ENCODE data around the gene PC. TPM values are rescaled to one million over a fixed set of nuclear protein-coding genes. Genes with fewer than 3 reads are reported as not detected.

Gene PC
- total RNA-seq, 4 donors from 2014 or later = 13.1 to 67.6 (median 32.1) TPM

DNA sequence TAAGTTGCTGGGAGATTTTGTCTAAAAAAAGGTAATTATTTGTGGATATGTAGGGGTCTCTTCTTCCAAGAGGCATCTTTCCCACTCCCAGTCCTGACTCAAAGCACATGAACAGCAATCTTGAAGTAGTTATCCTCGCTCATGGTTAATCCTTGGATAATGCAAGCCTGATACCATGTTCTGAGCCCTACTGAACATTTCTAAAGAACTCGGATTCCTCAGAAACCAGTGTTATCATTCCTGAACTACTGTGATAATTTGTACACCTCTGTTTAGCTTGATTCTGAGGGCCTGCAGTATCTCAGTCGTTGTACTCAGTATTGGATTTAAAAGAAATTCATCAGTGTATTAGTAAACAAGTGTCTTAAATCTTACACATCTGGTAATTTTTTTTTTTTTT lies 137.3 kb downstream of the PC start:
- TF ChIP-seq, protein P1, sequence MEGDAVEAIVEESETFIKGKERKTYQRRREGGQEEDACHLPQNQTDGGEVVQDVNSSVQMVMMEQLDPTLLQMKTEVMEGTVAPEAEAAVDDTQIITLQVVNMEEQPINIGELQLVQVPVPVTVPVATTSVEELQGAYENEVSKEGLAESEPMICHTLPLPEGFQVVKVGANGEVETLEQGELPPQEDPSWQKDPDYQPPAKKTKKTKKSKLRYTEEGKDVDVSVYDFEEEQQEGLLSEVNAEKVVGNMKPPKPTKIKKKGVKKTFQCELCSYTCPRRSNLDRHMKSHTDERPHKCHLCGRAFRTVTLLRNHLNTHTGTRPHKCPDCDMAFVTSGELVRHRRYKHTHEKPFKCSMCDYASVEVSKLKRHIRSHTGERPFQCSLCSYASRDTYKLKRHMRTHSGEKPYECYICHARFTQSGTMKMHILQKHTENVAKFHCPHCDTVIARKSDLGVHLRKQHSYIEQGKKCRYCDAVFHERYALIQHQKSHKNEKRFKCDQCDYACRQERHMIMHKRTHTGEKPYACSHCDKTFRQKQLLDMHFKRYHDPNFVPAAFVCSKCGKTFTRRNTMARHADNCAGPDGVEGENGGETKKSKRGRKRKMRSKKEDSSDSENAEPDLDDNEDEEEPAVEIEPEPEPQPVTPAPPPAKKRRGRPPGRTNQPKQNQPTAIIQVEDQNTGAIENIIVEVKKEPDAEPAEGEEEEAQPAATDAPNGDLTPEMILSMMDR (IDR thresholded peaks at IDR 0.05 in 4 of 5, conservative IDR thresholded peaks at IDR 0.05 in 1 of 5) = no peak
- TF ChIP-seq POLR2A (IDR thresholded peaks at IDR 0.05) = no peak
- DNase-seq = no peak
- in situ Hi-C loops (cut with MboI; ENCODE audit: low sequenced_read_pairs in 4 of 4) = no loop called here

DNA sequence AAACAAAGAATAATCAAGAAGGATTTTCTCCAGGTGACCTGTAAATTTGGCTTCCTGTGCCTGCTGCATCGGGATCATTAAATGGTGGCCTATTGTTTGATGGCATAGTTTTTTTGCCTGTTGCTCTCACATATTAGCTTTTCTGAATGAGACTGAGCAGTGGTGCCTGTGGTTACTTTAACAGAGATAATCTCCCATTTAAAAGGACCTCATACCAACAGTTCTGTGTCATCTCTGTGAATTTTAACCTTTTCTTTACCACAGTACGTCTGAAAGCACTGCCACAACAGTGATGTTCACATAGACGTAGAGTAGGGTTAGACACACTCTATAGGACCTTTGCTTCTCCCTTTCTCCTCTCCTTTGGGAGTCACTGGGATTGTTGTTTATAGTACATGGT lies 137.8 kb downstream of the PC start:
- Histone ChIP-seq H3K4me3 (no peak overlapping the region), H3K4me1 (no peaks in the 10 kb centered on the region), H3K9me3 (no peaks in the 10 kb centered on the region), H3K36me3 (no peaks in the 10 kb centered on the region), H3K27me3 (no peaks in the 10 kb centered on the region), H3K27ac (no peak overlapping the region)
- in situ Hi-C loops (cut with MboI; ENCODE audit: low sequenced_read_pairs in 4 of 4) = no loop called here
- no peak for ATAC-seq
- DNase-seq = no peak
- intact Hi-C loops (cut with DNase I; ENCODE audit: low total_unique reads) = no loop called here
- no peak for TF ChIP-seq POLR2A (IDR thresholded peaks at IDR 0.05)
- TF ChIP-seq, protein P1 (IDR thresholded peaks at IDR 0.05 in 4 of 5, conservative IDR thresholded peaks at IDR 0.05 in 1 of 5) = no peak

More for the DNA sequence above, 137.3 kb downstream of the PC start:
- intact Hi-C loops (cut with DNase I; ENCODE audit: low total_unique reads) = no loop called here
- ATAC-seq = no peak
- H3K9me3 ChIP-seq = no peaks in the 10 kb centered on the region
- no peak overlapping the region for H3K27ac ChIP-seq
- no peaks in the 10 kb centered on the region for H3K27me3 ChIP-seq
- no peak overlapping the region for H3K4me3 ChIP-seq
- no peaks in the 10 kb centered on the region for H3K4me1 ChIP-seq
- no peaks in the 10 kb centered on the region for H3K36me3 ChIP-seq

DNA sequence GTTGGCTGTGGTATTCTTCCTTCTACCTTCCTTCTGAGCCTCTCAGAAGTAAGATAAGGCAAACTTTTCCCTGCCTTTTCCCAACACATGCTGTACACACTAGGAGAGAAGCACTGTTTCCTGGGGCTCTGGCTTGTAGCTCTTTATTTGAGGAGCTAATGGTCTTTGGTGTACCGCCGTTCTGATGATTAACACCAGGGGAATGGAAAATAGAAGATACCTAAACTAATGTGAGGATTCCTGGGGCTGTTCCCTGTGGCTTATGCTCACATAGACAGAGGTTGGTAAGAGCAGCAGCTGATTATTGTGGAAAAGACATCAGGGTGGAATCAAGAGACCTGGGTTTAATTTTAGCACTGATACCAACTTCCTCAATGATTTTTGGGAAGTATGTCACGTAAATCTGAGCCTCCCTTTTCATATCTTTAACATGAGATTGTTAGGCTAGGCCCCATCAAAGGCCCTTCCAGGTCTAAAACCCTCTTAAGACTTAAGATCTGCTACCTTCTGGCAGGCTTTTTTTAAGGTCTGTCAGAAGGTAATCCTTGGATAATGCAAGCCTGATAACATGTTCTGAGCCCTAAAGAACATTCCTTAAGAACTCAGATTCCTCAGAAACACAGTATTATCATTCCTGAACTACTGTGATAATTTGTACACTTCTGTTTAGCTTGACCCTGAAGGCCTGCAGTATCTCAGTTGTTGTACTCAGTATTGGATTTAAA lies 139.8 kb downstream of the PC start:
- Histone ChIP-seq H3K9me3 (no peaks in the 10 kb centered on the region), H3K36me3 (no peaks in the 10 kb centered on the region), H3K27me3 (no peaks in the 10 kb centered on the region), H3K4me1 (no peaks in the 10 kb centered on the region), H3K27ac (no peak overlapping the region), H3K4me3 (no peak overlapping the region)
- in situ Hi-C loops (cut with MboI; ENCODE audit: low sequenced_read_pairs in 4 of 4) = loop anchor here in 1 of 4 donors (10.0 kb wide), 1 partner anchor 104 kb away; no protein-coding TSS in a partner anchor
- DNase-seq (no peak), ATAC-seq (no peak)
- intact Hi-C loops (cut with DNase I; ENCODE audit: low total_unique reads) = no loop called here
- TF ChIP-seq POLR2A (IDR thresholded peaks at IDR 0.05) = no peak

DNA sequence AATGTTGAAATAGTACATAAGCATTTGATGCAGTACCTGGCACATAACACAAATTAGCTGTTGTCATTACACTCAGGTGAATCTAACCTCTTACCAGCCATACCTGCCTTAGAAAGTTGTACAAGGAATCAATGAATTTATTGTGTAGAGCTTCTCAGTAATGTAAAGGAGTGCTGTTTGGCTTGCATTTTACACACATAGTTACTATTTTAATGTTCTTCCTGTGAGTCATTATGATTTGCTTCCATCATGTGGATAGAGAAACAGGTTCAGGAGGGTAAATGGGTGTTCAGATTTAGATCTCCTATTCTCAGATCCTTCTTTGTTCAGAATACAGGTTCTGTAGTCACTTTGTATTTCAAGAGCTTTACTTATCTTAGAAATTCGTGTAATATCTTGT lies 142.5 kb downstream of the PC start:
- DNase-seq = no peak
- in situ Hi-C loops (cut with MboI; ENCODE audit: low sequenced_read_pairs in 4 of 4) = loop anchor here in 1 of 4 donors (10.0 kb wide), 1 partner anchor 101 kb away; no protein-coding TSS in a partner anchor
- Histone ChIP-seq H3K27me3 (no peaks in the 10 kb centered on the region), H3K9me3 (no peaks in the 10 kb centered on the region), H3K27ac (no peak overlapping the region), H3K36me3 (no peaks in the 10 kb centered on the region), H3K4me1 (no peaks in the 10 kb centered on the region), H3K4me3 (no peak overlapping the region)
- no peak for ATAC-seq
- TF ChIP-seq POLR2A (IDR thresholded peaks at IDR 0.05) = no peak
- TF ChIP-seq, protein P1 (IDR thresholded peaks at IDR 0.05 in 4 of 5, conservative IDR thresholded peaks at IDR 0.05 in 1 of 5) = no peak
- intact Hi-C loops (cut with DNase I; ENCODE audit: low total_unique reads) = no loop called here

DNA sequence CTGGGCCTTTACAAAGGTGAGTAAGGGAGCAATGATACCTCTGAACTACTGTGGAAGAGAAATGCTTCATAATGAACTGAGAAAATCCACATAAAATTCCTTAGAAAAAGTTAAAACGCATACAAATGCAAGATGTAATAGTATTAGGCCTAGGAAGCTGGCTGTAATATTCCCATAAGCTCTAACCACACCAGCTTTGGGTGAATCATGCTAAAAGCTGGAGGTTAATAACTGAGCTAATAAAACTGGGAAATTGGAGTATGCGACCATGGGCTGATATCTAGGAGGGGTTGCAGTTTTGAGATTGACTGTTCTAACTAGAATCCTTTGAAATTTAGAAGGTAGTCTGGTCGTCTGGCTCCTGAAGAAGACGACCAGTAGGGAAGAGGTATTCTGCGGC lies 143.5 kb downstream of the PC start:
- Histone ChIP-seq H3K4me1 (no peaks in the 10 kb centered on the region), H3K4me3 (no peak overlapping the region), H3K27ac (no peak overlapping the region), H3K9me3 (no peaks in the 10 kb centered on the region), H3K27me3 (no peaks in the 10 kb centered on the region), H3K36me3 (no peaks in the 10 kb centered on the region)
- no peak for TF ChIP-seq POLR2A (IDR thresholded peaks at IDR 0.05)
- TF ChIP-seq, protein P1 (IDR thresholded peaks at IDR 0.05 in 4 of 5, conservative IDR thresholded peaks at IDR 0.05 in 1 of 5) = no peak
- DNase-seq (no peak), ATAC-seq (no peak)
- in situ Hi-C loops (cut with MboI; ENCODE audit: low sequenced_read_pairs in 4 of 4) (loop anchor here in 1 of 4 donors (10.0 kb wide), 1 partner anchor 100 kb away; no protein-coding TSS in a partner anchor), intact Hi-C loops (cut with DNase I; ENCODE audit: low total_unique reads) (no loop called here)

Data from gastrocnemius medialis (tissue), 4 donors.